Esophagus muscularis mucosa (tissue), 4 donors: ENCODE results near the gene PRPF6.

Experiments
- EP300 ChIP-seq: sonication (generic); formaldehyde crosslinking; IDR thresholded peaks from one replicate; pipeline ENCODE4 v1.6.1; 2017; ENCODE audit warnings: antibody characterized with exemption
- POLR2AphosphoS5 ChIP-seq, 2 donors: sonication (generic); formaldehyde crosslinking; IDR thresholded peaks; one replicate each; pipeline ENCODE4 v1.6.1; 2017; ENCODE audit warnings: antibody characterized with exemption in 2 of 2
- TF ChIP-seq, protein P1 (sequence below), 3 experiments: fragments of 200-600 bp in 2 of 3; fragments of 450-650 bp in 1 of 3; sonication (generic) in 2 of 3; IDR thresholded peaks; one replicate each; pipeline ENCODE4 v1.5.1; 2017 to 2019; ENCODE audit warnings: antibody characterized with exemption in 3 of 3, mild to moderate bottlenecking in 2 of 3, moderate library complexity in 1 of 3

- TF ChIP-seq, protein P1, sequence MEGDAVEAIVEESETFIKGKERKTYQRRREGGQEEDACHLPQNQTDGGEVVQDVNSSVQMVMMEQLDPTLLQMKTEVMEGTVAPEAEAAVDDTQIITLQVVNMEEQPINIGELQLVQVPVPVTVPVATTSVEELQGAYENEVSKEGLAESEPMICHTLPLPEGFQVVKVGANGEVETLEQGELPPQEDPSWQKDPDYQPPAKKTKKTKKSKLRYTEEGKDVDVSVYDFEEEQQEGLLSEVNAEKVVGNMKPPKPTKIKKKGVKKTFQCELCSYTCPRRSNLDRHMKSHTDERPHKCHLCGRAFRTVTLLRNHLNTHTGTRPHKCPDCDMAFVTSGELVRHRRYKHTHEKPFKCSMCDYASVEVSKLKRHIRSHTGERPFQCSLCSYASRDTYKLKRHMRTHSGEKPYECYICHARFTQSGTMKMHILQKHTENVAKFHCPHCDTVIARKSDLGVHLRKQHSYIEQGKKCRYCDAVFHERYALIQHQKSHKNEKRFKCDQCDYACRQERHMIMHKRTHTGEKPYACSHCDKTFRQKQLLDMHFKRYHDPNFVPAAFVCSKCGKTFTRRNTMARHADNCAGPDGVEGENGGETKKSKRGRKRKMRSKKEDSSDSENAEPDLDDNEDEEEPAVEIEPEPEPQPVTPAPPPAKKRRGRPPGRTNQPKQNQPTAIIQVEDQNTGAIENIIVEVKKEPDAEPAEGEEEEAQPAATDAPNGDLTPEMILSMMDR (IDR thresholded peaks at IDR 0.05) = no peak
- TF ChIP-seq EP300 = no peak
- TF ChIP-seq POLR2AphosphoS5 (IDR thresholded peaks at IDR 0.05) = no peak
Measured at GRCh38 chr20:64073476-64074183, 92.7 kb downstream of the PRPF6 start.
